Stimulated activated CD4-positive, alpha-beta T cell treated with anti-CD3 and anti-CD28 coated beads, TNF-alpha, amount 100 ng/mL, for 48 hours (primary cell): Measurements from ENCODE around the gene SHMT1.
"Not testable (repeated sequence)": the region's sequence is repeated elsewhere in the genome, so short reads cannot be mapped to it uniquely, and the experiment has no call there.

Source experiments
- DNase-seq, 3 donors: peaks; one replicate each; pipeline ENCODE4 v3.0.0-alpha.2; 2020; ENCODE audit warnings: low read depth in 3 of 3

Gene SHMT1

DNA sequence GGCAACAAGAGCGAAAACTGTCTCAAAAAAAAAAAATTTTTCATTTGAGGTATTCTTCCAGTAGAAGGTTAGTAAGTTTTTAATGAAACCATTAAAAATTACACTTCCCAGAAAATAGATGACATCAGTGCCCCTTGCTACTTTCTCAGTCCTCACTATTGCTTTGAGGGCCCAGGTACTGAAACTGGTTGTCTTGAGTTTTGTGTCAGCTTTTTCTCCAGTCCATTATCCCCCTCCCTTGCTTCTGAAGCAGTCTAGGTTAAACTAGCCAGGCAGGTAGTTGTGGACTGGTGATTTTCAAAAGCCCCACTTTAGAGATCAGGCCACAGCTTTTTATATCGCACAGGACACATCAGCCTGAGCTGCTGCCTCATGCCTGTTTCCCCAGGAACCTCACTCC lies 37.3 kb downstream of the SHMT1 start:
- no peak for DNase-seq

GRCh38 chr17:18324140-18325050 lies 39.0 kb downstream of the SHMT1 start:
- no peak for DNase-seq

GRCh38 chr17:18323507-18324139 lies 39.7 kb downstream of the SHMT1 start:
- no peak for DNase-seq

DNA sequence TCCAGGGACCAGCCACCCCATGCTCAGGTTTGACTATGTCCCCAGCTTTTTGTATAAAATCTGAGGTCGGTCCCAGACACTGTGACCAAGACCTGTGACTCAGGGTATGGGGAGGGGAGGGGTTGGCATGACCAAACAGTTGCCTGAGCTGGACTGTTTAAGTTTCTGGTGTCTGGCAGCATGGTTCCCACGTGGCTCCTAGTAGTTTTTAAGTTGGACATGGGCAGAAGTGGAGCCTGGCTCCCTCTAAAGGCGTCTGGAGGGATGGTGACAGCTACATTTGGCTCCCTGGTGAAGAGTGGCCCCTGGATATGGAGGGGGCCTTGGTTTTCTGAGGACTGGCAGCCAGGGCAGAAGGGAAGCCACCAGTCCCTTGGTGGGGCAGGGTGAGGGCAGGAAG lies 40.3 kb downstream of the SHMT1 start:
- no peak for DNase-seq

- DNase-seq: no peak
Observed at GRCh38 chr17:18322522-18322921, 40.8 kb downstream of the SHMT1 start.

- no peak for DNase-seq
Observed at GRCh38 chr17:18321309-18321708, 42.0 kb downstream of the SHMT1 start.

- DNase-seq: no peak
Observed at GRCh38 chr17:18320301-18320700, 43.0 kb downstream of the SHMT1 start.

DNA sequence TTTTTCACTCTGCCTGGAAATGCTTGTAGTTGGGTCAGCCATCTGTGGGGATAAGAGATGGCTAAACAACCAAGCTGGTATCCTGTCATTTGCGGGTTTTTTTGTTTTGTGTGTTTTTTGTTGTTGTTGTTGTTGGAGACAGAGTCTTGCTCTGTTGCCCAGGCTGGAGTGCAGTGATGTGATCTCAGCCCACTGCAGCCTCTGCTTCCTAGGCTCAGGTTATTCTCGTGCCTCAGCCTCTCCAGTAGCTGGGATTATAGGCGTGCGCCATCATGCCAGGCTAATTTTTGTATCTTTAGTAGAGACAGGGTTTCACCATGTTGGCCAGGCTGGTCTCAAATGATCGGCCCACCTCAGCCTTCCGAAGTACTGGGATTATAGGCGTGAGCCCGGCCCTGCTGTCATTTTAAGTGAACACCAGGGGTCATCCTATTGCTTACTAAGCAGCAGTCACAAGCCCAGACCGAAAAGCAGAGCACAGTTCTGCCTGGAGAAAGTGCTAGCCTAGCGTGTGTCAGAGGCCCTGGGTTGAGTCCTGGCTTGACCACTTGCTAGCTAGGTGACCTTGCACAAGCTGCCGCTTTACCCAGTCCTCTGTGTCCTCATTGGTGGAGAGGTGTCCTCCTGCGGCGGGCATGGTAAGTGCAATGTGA lies 43.6 kb downstream of the SHMT1 start:
- no peak for DNase-seq

- no peak for DNase-seq
Observed at GRCh38 chr17:18318771-18319450, 44.4 kb downstream of the SHMT1 start.

DNA sequence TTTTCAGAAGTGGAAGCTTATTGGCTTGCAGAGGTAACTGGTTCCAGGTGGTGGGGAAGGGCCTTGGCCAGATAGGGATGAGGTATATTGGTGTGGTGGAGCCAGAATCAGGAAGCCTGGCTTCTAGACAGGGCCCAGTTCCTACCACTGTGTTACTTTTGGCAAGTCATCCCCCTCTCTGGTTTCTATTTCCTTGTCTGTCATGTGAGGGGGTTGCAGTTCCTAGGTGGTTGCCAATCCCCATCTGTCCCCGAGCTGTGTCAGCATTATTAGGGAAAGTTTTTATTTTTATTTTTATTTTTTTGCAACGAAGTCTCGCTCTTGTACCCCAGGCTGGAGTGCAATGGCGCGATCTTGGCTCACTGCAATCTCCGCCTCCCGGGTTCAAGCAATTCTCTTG lies 45.2 kb downstream of the SHMT1 start:
- DNase-seq: no peak

DNA sequence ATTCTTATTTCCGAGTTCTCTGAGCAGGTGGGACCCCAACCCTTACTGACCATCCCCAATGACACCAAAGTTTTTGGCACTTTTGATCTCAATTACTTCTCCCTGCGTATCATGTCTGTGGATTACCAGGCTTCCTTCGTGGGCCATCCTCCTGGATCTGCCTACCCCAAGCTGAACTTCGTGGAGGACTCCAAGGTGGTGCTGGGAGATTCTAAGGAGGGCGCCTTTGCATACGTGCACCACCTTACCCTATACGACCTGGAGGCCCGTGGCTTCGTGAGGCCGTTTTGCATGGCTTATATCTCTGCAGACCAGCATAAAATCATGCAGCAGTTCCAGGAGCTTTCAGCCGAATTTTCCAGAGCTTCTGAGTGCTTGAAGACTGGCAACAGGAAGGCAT lies 47.4 kb downstream of the SHMT1 start:
- no peak for DNase-seq

DNA sequence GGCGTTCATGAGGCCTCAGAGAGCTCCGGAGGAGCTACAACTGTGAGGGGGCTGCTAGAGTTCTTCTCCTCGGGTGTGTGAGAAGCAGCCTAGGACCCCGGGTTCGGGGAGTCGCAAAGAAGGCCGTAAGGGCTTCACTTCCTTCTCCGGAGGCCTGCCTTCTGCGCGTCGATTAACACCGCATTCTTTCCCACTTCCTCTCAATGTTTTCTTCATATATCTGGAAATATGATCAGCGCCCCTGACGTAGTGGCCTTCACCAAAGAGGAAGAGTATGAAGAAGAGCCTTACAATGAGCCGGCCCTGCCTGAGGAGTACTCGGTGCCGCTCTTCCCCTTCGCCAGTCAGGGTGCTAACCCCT lies 47.8 kb downstream of the SHMT1 start:
- no peak for DNase-seq

DNA sequence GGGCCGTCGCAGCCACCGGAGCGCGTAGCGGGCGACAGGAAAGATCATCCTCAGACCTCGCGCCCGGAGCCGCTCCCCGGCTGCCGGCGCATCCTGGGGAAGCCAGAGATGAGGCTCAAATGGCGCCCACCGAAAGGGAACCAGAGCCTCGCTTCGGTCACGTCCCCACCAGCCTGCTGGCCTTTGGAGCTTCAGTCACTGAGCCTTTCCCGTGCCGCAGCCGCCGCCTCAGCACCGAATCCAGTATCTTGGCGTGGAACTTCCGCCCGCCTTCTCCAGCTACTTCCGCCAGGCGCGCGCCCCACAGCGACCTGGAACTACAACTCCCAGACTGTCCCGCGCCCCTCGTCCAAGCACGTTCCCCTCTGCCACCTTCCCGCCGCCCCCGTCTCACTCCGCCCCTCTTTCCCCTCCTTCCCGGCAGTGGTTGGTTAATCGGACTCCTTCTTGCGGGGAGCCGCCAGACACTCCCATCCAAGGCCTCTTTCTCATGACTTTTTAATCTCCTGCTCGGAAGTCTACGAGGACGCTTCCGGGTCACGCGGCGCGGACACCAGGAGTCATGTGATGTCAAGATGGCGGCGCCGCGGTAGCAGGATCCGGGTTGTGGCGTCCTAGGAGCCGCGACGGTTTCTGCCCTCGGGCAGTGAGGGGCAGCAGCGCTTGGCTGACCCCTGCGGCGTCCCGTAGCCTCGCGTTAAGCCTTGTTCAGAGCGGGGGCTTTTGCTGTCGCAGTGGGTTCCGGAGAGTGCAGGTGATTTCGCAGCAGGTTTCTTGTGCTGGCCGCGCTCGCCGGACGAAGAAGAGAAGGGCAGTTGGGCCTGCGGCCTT lies 48.4 kb downstream of the SHMT1 start, which contains the start of the genes SMCR8 and TOP3A:
SMCR8 (plus strand) TSS at position 563 of the 831 bp plus-strand sequence. CDS start 497 bp downstream, outside the sequence.
TOP3A (minus strand) TSS at position 264 of the 831 bp plus-strand sequence; CDS start at position 48, 216 bp downstream.
- DNase-seq: peak; percentile 94 to 97 (median 95)

DNA sequence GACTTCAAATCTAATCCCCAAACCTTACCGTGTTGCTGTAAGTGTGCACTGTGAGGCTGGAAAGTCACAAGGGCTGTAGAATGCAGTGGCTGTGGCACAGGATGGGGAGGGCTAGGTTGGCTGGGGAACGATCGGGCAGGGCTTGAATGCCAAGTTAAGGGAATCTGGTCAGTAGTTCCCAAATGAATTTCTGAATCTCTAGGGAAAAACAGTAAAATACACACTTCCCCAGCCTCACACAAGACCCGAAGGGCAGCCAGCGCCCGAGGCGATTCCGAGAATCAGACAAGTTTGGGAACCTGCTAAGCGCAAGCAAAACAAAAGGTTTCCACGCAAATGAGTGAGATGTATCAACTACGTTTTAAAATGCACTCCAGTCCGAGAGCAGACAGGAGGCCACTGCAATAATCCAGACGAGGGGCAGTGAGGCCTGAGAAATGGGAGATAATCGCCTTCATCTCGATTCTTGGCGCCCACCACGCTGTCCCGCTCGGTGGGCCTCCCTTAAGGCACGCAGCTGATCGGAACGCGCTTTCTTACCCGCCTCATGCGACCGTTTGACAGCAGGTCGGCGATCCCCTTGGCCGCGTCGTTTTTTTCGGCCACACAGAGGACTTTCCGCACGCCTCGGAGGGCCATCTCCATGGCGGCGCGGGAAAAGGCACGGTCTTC lies 49.2 kb downstream of the SHMT1 start:
- DNase-seq: peak in 1 of 3 donors; percentile 10

DNA sequence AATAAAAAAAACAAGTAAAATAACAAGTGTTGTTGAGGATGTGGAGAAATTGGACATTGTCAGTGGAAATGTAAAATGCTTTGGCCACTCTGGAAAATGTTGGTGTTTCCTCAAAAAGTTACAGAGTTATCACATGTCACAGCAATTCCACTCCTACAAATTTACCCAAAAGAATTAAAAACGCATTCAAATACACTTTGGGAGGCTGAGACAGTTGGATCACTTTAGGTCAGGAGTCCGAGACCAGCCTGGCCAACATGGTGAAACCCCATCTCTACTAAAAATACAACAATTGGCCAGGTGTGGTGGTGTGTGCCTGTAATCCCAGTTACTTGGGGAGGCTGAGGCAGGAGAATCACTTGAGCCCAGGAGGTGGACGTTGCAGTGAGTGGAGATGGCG lies 54.1 kb downstream of the SHMT1 start:
- DNase-seq: no peak

- not testable (repeated sequence) for DNase-seq
Observed at GRCh38 chr17:18303206-18303605, 60.1 kb downstream of the SHMT1 start.

DNA sequence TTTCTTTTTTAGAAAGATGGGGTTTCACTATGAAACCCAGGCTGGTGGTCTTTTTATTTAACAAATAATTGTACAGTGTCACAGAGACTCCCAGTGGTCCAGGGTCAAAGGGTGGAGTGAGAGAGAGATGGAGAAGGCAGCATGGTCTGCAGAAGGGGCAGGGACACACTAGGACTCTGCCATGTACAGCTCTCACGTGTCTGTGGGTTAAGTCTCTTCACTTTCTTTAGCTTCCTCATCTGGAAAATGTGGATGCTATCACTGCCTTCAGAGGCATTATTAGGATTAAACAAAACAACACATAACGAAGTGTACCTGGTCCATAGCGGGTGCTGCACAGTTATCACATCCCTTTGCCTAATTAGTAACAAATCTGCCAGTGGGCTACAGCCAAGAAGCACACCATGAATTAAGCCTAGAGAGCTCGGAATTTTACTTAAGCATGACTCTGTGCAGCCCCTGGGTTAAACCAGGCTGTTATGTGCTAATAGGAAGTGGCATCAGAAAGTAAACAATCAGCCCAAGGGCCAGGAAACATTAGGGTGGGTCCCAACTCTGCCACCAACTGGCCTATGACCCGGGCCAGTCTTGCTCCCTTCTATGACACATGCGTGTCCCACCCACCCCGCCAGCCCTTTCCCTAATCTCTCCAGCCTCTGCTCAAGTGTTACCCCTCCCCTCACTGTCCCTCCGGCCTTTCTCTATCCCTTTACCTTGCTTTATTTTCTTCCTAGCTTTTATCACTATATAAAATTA lies 62.4 kb downstream of the SHMT1 start:
- no peak for DNase-seq

- DNase-seq: not testable (repeated sequence)
Observed at GRCh38 chr17:18298061-18298460, 65.3 kb downstream of the SHMT1 start.

DNA sequence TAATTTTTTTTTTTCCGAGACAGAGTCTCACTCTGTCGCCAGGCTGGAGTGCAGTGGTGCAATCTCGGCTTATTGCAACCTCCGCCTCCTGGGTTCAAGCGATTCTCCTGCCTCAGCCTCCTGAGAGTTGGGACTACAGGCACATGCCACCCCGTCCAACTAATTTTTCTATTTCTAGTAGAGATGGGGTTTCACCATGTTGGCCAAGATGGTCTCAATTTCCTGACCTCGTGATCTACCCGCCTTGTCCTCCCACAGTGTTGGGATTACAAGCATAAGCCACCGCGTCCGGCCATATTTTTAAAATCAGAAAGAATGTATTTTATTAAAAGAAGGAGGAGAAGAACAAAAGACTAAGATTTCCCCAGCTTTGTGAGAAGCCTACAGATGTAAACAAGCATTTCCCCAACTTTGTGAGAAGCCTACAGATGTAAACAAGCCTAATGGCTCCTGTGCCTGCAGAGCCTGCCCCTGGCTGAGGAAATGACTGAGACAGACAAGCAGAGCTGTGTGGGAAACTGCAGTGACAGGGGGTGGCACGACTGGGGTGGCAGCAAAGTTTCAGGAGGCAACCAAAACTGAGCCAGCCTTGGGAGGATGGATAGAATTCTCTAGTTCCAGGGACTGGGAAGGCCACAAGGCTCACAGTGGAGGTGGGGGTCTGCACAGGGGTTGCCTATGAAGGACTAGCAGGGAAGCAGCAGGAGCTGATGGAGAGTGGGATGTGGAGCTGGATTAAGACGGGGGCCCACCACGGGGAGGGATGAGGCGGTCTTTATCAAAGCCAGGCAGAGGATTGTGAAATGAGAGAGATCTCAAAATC lies 71.4 kb downstream of the SHMT1 start:
- no peak for DNase-seq
